GM12873 (cell line): Measurements from ENCODE around the gene B3GNT9.

Experiments
- TF ChIP-seq, protein P1 (sequence below): IDR thresholded peaks from 2 replicates; pipeline ENCODE4 v1.5.1; 2012; ENCODE audit warnings: low read depth, mild to moderate bottlenecking, moderate library complexity, low read length, control low read depth; ENCODE audit not compliant: insufficient read depth; ENCODE audit errors: missing control alignments

B3GNT9 gene

GRCh38 chr16:67165121-67166078 lies 14.6 kb upstream of the B3GNT9 start:
- TF ChIP-seq, protein P1, sequence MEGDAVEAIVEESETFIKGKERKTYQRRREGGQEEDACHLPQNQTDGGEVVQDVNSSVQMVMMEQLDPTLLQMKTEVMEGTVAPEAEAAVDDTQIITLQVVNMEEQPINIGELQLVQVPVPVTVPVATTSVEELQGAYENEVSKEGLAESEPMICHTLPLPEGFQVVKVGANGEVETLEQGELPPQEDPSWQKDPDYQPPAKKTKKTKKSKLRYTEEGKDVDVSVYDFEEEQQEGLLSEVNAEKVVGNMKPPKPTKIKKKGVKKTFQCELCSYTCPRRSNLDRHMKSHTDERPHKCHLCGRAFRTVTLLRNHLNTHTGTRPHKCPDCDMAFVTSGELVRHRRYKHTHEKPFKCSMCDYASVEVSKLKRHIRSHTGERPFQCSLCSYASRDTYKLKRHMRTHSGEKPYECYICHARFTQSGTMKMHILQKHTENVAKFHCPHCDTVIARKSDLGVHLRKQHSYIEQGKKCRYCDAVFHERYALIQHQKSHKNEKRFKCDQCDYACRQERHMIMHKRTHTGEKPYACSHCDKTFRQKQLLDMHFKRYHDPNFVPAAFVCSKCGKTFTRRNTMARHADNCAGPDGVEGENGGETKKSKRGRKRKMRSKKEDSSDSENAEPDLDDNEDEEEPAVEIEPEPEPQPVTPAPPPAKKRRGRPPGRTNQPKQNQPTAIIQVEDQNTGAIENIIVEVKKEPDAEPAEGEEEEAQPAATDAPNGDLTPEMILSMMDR: no peak

DNA sequence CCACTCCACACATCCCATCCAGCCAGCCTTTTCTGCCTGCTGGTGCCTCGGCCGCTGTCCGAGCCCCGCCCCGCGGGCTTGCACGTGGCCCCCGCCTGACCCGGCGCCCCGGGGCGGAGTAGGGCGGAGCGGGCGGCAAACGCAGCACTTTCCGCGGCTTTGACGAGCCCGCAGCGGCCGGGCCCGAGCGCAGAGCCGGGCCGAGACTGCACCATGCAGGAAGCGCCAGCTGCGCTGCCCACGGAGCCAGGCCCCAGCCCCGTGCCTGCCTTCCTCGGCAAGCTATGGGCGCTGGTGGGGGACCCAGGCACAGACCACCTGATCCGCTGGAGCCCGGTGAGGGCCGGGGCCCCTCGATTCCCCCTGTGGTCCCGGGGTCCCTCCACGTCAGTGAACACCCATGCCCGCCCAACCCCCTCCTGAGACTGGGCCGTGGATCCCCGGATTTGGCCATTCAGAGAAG lies 13.8 kb upstream of the B3GNT9 start, which contains the start of gene HSF4:
HSF4 (plus strand) TSS at position 147 of the 463 bp plus-strand sequence; CDS start at position 214, 67 bp downstream.
- TF ChIP-seq, protein P1: no peak

DNA sequence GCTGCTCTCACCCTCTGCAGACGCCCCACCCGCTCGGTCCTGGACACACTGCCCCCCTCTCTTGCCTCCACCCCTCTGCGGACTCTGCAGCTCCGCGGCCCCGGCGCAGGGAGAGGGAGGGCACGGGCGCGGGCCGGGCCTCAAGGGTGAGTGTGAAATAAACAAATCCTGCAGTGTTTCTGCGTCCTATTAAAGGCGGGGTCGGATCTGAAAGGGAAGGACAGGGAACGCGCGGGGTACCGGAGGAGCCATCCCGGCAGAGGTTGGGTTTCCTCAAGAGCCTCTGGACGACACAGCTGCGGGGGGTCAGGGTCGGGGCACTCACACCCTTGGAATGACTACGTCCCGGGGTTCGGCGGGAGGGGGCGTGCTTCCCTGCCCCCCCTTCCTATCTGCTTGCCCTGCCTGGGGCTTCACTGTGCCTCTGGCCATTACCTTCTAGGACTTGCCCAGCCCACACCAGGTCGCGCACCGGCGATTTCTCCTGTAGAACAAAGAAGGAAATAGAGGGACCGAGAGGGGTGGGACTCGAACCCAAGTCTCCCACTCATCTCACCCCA lies 13.3 kb upstream of the B3GNT9 start:
- TF ChIP-seq, protein P1: no peak

- TF ChIP-seq, protein P1: no peak
Measured at GRCh38 chr16:67163164-67163998, 12.6 kb upstream of the B3GNT9 start.

DNA sequence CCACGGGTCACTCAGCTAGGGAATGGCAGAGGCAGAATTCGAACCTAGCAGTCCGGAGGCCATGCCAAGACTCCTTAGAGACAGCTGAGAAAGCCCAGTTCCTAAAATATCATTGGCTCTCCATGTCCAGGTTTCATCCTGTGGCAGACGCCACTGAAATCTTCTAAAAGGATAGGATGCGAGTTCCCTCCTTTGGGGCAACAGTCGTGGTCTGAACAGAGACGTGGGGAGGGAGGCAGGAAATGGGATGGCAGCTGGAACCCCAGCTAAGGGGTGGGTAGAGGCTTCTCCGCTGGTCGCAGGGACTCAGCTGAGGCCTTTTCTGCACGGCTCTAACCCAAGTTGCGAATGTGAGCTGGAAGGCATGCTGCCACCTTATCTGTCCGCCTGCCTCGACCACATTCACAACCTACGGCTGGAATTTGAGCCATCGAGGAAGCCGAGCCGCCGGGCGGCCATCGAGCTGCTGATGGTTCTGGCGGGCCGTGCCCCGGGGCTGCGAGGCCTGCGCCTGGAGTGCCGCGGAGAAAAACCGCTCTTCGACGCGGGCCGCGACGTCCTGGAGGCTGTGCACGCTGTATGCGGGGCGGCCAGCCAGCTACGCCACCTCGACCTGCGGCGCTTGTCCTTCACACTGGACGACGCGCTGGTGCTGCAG lies 11.8 kb upstream of the B3GNT9 start:
- TF ChIP-seq, protein P1: no peak

DNA sequence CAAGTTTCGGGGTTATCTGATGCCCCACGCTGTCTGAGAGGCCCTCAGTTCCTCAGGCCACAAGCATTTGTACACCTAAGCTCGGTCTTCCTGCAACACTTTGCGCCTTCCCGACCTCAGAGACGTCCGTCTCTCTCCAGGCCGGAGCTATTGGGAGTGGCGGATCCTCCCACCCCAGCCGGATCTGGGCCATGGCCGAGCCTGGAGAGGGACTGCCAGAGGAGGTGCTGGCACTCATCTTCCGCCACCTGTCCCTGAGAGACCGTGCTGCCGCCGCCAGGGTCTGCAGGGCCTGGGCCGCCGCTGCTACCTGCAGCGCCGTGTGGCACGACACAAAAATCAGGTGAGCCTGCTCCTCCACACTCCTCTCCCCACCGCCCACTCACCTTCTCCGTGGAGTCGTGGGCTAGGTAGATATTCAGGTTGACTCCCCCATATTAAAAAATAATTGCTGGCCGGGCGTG lies 10.8 kb upstream of the B3GNT9 start:
- TF ChIP-seq, protein P1: no peak
